ENCODE data around the gene MPO. TPM values are rescaled to one million over a fixed set of nuclear protein-coding genes. Genes with fewer than 3 reads are reported as not detected.

Gene MPO
- total and polyA plus RNA-seq, 2 donors (not counting 1 experiment from before 2014, with no cell fraction given) = 0.07 TPM; not detected in 1

DNA sequence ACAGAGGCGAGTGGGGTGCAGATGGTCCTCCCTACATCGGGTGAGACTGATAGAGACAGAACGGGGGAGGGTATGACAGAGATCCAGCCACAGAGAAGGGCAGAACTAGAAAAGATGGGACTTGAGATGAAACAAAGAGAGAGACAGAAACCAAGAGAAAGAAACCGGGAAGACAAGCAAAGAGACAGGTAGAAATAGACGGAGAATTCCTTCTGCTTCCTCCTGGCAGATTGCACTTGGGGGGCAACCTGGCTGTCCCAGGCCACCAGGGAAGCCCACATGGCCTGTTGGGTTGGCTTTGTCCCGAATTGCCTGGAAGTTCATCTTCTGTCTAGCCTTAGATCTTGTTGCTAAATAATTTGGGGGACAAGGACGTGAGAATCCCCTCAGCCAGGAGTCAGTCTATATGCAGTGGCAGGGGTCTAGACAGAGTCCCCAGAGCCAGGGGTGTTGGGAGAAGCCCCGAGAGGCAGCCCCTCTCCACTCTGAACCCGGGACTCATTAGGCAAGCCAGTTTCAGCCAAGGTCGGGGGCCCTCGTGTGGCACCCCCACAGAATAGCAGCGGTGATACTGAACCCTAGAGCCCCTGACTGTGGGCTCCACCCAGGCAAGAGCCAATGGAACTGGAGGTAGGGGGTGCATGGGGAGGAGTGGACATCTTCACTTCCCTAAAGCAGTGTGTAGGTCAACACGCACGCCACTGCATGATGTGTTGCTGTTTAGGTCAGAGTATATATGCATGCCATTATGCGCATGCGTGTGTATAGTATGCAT, 48.5 kb upstream of the MPO start:
- Histone ChIP-seq H3K4me3 (ENCODE audit: control extremely low read depth in 1 of 5, extremely low read depth in 1 of 5, insufficient read depth in 1 of 5, low read depth in 2 of 5, low read length in 4 of 5) (peak overlapping the region; percentile 81 to 100 (median 99)), H3K4me2 (replicated peaks; ENCODE audit: low read depth, low read length, poor library complexity, severe bottlenecking) (peak overlapping the region; percentile 92), H4K20me1 (ENCODE audit: control insufficient read depth, insufficient read depth, low read length, poor library complexity, severe bottlenecking) (peaks cover 45% of the 10 kb centered on the region), H2AFZ (ENCODE audit: insufficient read depth, low read depth, low read length, poor library complexity, severe bottlenecking) (no peak overlapping the region), H3K36me3 (replicated peaks in 1 of 2; ENCODE audit: control extremely low read depth in 1 of 2, control insufficient read depth in 1 of 2, extremely low read depth in 1 of 2, insufficient read depth in 2 of 2, low read length in 1 of 2) (peaks cover 2 to 29% of the 10 kb centered on the region in 2 experiments), H3K27ac (ENCODE audit: low read length in 2 of 2) (peak overlapping the region; percentile 73 to 85), H3K79me2 (ENCODE audit: control insufficient read depth, insufficient read depth, low read length) (peaks cover 59% of the 10 kb centered on the region), H3K4me1 (ENCODE audit: control insufficient read depth in 2 of 2, insufficient read depth in 2 of 2, low read length in 2 of 2) (peaks cover 36 to 69% of the 10 kb centered on the region in 2 donors), H3K27me3 (replicated peaks in 1 of 4; ENCODE audit: control extremely low read depth in 1 of 4, control insufficient read depth in 3 of 4, insufficient read depth in 4 of 4, low read length in 3 of 4) (no peaks in the 10 kb centered on the region), H3K9ac (ENCODE audit: low read length) (peak overlapping the region; percentile 99), H3K9me3 (ENCODE audit: control extremely low read depth in 1 of 3, control insufficient read depth in 2 of 3, insufficient read depth in 1 of 3, low read length in 2 of 3) (no peaks in the 10 kb centered on the region)
- ChIA-PET CTCF (interaction anchor here (1.7 to 17.9 kb wide), 5 partner anchors 12 to 88 kb away, joined by 5 to 587 read pairs (median 26); partner anchors contain the start of genes RNF43 and SUPT4H1), POLR2A (interaction anchor here (1.7 to 19.3 kb wide), 5 partner anchors 12 to 88 kb away, joined by 4 to 663 read pairs (median 44); partner anchors contain the start of genes RNF43 and SUPT4H1)
- peak; percentile 88 for DNase-seq
- peak; percentile 37 for ATAC-seq (ENCODE audit: low read depth)
- WGBS (ENCODE audit: insufficient coverage) = 0% methylated on average over 10 of the region's 16 CpGs
- no peak for TF ChIP-seq EZH2 (IDR thresholded peaks at IDR 0.05; ENCODE audit: borderline replicate concordance, insufficient read depth, low read depth, low read length, poor library complexity, severe bottlenecking)
- TF ChIP-seq, protein P1, sequence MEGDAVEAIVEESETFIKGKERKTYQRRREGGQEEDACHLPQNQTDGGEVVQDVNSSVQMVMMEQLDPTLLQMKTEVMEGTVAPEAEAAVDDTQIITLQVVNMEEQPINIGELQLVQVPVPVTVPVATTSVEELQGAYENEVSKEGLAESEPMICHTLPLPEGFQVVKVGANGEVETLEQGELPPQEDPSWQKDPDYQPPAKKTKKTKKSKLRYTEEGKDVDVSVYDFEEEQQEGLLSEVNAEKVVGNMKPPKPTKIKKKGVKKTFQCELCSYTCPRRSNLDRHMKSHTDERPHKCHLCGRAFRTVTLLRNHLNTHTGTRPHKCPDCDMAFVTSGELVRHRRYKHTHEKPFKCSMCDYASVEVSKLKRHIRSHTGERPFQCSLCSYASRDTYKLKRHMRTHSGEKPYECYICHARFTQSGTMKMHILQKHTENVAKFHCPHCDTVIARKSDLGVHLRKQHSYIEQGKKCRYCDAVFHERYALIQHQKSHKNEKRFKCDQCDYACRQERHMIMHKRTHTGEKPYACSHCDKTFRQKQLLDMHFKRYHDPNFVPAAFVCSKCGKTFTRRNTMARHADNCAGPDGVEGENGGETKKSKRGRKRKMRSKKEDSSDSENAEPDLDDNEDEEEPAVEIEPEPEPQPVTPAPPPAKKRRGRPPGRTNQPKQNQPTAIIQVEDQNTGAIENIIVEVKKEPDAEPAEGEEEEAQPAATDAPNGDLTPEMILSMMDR (IDR thresholded peaks at IDR 0.05) = peak; percentile 79
- intact Hi-C loops (cut with micrococcal nuclease) = loop anchor here (1.0 to 2.0 kb wide), 6 partner anchors 9 to 190 kb away; partner anchors contain the start of genes RNF43 and SUPT4H1
- H3K27ac Mint-ChIP-seq = peak overlapping the region; percentile 93
- no peaks in the 10 kb centered on the region for H3K27me3 Mint-ChIP-seq
- H3K4me1 Mint-ChIP-seq = peaks cover 61% of the 10 kb centered on the region
- H3K4me3 Mint-ChIP-seq = peak overlapping the region; percentile 91
- no peaks in the 10 kb centered on the region for H3K9me3 Mint-ChIP-seq (ENCODE audit: insufficient read depth)
